PFSK-1 (cell line): ENCODE results near the gene RPP25.

Experiments
- FOXP2 ChIP-seq: optimal IDR thresholded peaks from 2 replicates; pipeline ENCODE3; 2011; ENCODE audit warnings: borderline replicate concordance, control low read depth, inconsistent platforms; ENCODE audit not compliant: insufficient read depth; ENCODE audit errors: extremely low read length, extremely low read depth
- POLR2AphosphoS5 ChIP-seq: IDR thresholded peaks from 2 replicates; pipeline ENCODE4 v1.6.1; 2012; ENCODE audit warnings: low read depth, mild to moderate bottlenecking, control low read depth, low read length, moderate library complexity
- SIN3A ChIP-seq: IDR thresholded peaks from 2 replicates; pipeline ENCODE4 v1.6.1; 2012; ENCODE audit warnings: mild to moderate bottlenecking, low read length, moderate library complexity, borderline replicate concordance; ENCODE audit not compliant: insufficient read depth
- TAF1 ChIP-seq: IDR thresholded peaks from 2 replicates; pipeline ENCODE4 v1.6.1; 2012; ENCODE audit warnings: low read length, control low read depth, borderline replicate concordance; ENCODE audit not compliant: insufficient read depth
- TF ChIP-seq, protein P1 (sequence below), 2 experiments: IDR thresholded peaks; 2 replicates each; pipeline versions ENCODE4 v1.6.1 to v1.8.0; 2011 to 2012; ENCODE audit warnings: low read depth in 2 of 2, low read length in 2 of 2, control low read depth in 1 of 2, inconsistent platforms in 1 of 2, mild to moderate bottlenecking in 1 of 2, moderate library complexity in 1 of 2; ENCODE audit not compliant: insufficient read depth in 1 of 2

DNA sequence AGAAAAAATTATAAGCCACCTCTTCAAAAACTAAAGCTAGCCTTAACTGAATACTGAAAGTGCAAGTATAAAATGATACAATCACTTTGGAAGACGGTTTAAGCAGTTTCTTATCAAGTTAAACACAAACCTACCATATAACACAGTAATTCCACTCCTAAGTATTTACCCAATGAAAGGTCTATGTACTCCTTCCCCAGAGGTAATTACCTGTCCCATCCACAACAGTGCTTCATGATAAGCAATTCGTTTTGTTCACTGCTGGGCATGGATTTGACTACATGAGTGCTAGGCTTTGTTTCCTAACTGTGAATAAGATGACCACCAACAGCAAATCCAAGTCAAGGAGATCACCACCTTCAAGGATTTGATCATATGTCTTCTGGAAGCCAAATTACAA, 23.0 kb downstream of the RPP25 start:
- TF ChIP-seq, protein P1, sequence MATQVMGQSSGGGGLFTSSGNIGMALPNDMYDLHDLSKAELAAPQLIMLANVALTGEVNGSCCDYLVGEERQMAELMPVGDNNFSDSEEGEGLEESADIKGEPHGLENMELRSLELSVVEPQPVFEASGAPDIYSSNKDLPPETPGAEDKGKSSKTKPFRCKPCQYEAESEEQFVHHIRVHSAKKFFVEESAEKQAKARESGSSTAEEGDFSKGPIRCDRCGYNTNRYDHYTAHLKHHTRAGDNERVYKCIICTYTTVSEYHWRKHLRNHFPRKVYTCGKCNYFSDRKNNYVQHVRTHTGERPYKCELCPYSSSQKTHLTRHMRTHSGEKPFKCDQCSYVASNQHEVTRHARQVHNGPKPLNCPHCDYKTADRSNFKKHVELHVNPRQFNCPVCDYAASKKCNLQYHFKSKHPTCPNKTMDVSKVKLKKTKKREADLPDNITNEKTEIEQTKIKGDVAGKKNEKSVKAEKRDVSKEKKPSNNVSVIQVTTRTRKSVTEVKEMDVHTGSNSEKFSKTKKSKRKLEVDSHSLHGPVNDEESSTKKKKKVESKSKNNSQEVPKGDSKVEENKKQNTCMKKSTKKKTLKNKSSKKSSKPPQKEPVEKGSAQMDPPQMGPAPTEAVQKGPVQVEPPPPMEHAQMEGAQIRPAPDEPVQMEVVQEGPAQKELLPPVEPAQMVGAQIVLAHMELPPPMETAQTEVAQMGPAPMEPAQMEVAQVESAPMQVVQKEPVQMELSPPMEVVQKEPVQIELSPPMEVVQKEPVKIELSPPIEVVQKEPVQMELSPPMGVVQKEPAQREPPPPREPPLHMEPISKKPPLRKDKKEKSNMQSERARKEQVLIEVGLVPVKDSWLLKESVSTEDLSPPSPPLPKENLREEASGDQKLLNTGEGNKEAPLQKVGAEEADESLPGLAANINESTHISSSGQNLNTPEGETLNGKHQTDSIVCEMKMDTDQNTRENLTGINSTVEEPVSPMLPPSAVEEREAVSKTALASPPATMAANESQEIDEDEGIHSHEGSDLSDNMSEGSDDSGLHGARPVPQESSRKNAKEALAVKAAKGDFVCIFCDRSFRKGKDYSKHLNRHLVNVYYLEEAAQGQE (IDR thresholded peaks at IDR 0.05; ENCODE audit: insufficient read depth in 1 of 2, low read depth in 2 of 2, low read length in 2 of 2), result no peak
- TF ChIP-seq SIN3A (no peak), POLR2AphosphoS5 (no peak), TAF1 (no peak), FOXP2 (no peak)
